Measurements from ENCODE around the gene APOBEC3C. TPM values are rescaled to one million over a fixed set of nuclear protein-coding genes. Genes with fewer than 3 reads are reported as not detected.
"Not testable (repeated sequence)": the region's sequence is repeated elsewhere in the genome, so short reads cannot be mapped to it uniquely, and the experiment has no call there.

The APOBEC3C gene
- total and polyA plus RNA-seq, 12 donors, result 10.6 to 88.2 (median 40.5) TPM

DNA sequence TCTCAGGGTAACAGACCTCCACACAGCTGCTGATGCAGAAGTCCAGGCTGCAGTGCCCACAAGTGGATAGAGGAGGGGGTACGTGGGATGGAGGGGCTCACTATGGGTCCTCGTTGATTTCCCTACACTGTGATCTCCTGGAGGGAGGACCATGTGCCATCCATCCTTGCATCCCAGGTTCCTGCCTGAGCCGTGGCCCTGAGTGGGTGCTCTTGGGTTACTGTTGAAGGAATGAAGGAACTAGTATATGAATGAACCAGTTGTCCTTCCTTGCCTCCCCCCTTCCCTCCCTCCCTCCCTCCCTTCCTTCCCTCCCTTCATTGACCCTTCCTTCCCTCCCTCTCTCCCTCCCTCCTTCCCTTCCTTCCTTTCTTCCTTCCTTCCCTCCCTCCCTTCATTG lies 16.5 kb upstream of the APOBEC3C start:
- H3K27me3 ChIP-seq, result peaks cover 6% of the 10 kb centered on the region
- TF ChIP-seq POLR2A (IDR thresholded peaks at IDR 0.05), result no peak
- TF ChIP-seq, protein P1, sequence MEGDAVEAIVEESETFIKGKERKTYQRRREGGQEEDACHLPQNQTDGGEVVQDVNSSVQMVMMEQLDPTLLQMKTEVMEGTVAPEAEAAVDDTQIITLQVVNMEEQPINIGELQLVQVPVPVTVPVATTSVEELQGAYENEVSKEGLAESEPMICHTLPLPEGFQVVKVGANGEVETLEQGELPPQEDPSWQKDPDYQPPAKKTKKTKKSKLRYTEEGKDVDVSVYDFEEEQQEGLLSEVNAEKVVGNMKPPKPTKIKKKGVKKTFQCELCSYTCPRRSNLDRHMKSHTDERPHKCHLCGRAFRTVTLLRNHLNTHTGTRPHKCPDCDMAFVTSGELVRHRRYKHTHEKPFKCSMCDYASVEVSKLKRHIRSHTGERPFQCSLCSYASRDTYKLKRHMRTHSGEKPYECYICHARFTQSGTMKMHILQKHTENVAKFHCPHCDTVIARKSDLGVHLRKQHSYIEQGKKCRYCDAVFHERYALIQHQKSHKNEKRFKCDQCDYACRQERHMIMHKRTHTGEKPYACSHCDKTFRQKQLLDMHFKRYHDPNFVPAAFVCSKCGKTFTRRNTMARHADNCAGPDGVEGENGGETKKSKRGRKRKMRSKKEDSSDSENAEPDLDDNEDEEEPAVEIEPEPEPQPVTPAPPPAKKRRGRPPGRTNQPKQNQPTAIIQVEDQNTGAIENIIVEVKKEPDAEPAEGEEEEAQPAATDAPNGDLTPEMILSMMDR (IDR thresholded peaks at IDR 0.05), result no peak
- no peaks in the 10 kb centered on the region for H3K36me3 ChIP-seq (replicated peaks in 1 of 2)
- WGBS, 4 donors, result 87 to 98% (median 89%) methylated on average over 3 of the region's 3 CpGs
- no peak overlapping the region for H3K4me3 ChIP-seq
- H3K9me3 ChIP-seq (replicated peaks in 1 of 3), result no peaks in the 10 kb centered on the region
- H3K27ac ChIP-seq, result no peak overlapping the region
- intact Hi-C loops (cut with DNase I), result no loop called here
- H3K4me1 ChIP-seq (replicated peaks in 1 of 2), result no peaks in the 10 kb centered on the region
- DNase-seq, result no peak

DNA sequence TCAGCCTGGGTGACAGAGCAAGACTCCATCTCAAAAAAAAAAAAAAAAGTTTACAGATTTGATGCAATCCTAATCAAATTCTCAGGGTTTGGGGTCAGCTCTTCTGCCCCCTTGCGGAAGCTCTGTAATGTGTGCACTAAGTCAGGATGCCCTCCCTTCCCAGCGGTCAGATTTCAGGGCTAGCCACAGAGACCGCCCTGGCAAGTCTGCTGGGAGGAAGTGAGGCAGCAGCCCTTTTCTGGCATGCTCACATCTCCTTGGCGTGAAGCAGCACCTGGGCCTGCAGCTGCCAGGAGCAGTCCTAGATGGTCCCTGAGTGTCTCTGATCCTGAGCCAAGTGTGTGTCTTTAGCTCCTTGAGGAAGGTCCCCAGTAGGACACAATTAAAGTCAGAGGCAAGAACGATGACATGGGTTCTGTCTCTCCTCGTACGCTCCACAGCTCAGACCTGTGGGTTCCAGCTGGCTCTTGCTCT lies 10.9 kb upstream of the APOBEC3C start:
- Histone ChIP-seq H3K9me3 (replicated peaks in 1 of 3) (no peaks in the 10 kb centered on the region), H3K27me3 (no peaks in the 10 kb centered on the region), H3K36me3 (replicated peaks in 1 of 2) (no peaks in the 10 kb centered on the region), H3K4me3 (no peak overlapping the region), H3K4me1 (replicated peaks in 1 of 2) (peaks cover 0 to 7% of the 10 kb centered on the region in 2 donors), H3K27ac (no peak overlapping the region)
- TF ChIP-seq POLR2A (IDR thresholded peaks at IDR 0.05), result no peak
- TF ChIP-seq, protein P1 (IDR thresholded peaks at IDR 0.05), result peak; percentile 71 to 91 (median 82)
- WGBS, 4 donors, result 11 to 25% (median 15%) methylated on average over 7 of the region's 7 CpGs
- intact Hi-C loops (cut with DNase I), result loop anchor here (5.0 to 10.0 kb wide), 4 partner anchors 136 to 312 kb away; partner anchors contain the start of gene RPL3 (in 1 of the 2)
- DNase-seq, result peak; percentile 70 to 88 (median 87)

GRCh38 chr22:39007177-39007576 lies 6.9 kb upstream of the APOBEC3C start:
- Histone ChIP-seq H3K27me3 (no peaks in the 10 kb centered on the region), H3K9me3 (replicated peaks in 1 of 3) (no peaks in the 10 kb centered on the region), H3K4me3 (no peak overlapping the region), H3K27ac (no peak overlapping the region), H3K36me3 (replicated peaks in 1 of 2) (no peaks in the 10 kb centered on the region), H3K4me1 (replicated peaks in 1 of 2) (peaks cover 0 to 7% of the 10 kb centered on the region in 2 donors)
- TF ChIP-seq, protein P1 (IDR thresholded peaks at IDR 0.05), result no peak
- TF ChIP-seq POLR2A (IDR thresholded peaks at IDR 0.05), result no peak
- intact Hi-C loops (cut with DNase I), result loop anchor here (5.0 to 10.0 kb wide), 5 partner anchors 110 to 308 kb away; partner anchors contain the start of gene RPL3 (in 1 of the 2)
- peak in 1 of 7 donors; percentile 8 for DNase-seq
- WGBS, 4 donors, result 94 to 96% (median 95%) methylated on average over 5 of the region's 5 CpGs

DNA sequence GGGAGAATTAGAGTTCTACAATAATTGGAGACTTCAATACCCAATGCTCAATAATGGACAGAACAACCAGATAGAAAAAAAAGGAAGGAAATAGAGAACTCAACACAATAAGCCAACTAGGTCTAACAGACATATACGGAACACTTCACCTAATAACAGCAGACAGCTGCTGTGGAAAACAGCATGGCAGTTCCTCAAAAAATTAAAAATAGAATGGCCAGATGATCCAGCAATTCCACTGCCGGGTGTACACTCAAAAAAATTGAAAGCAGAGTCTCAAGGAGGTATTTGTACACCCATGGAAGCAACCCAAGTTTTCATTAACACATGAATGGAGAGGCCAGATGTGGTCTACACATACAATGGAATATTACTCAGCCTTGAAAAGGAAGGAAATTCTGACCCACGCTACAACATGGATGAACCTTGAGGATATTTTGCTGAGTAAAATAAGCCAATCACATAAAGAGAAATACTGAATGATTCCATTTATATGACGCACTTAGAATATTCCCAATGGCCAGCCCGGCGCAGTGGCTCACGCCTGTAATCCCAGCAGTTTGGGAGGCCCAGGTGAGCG lies 5.7 kb upstream of the APOBEC3C start:
- not testable (repeated sequence) for H3K27ac ChIP-seq; H3K4me1 ChIP-seq (replicated peaks in 1 of 2); H3K9me3 ChIP-seq (replicated peaks in 1 of 3); H3K4me3 ChIP-seq; H3K27me3 ChIP-seq; H3K36me3 ChIP-seq (replicated peaks in 1 of 2)
- peak in 1 of 7 donors; percentile 12 for DNase-seq
- 81 to 86% (median 81%) methylated on average over 8 of the region's 8 CpGs for WGBS, 4 donors
- intact Hi-C loops (cut with DNase I), result loop anchor here (5.0 to 10.0 kb wide), 5 partner anchors 109 to 306 kb away; partner anchors contain the start of gene RPL3 (in 1 of the 2)
